EL (cell line): Measurements from ENCODE around the gene TSSK2.

Source experiments
- DNase-seq: peaks from one replicate; pipeline ENCODE4 v3.0.0-alpha.2; 2016

Gene TSSK2

DNA sequence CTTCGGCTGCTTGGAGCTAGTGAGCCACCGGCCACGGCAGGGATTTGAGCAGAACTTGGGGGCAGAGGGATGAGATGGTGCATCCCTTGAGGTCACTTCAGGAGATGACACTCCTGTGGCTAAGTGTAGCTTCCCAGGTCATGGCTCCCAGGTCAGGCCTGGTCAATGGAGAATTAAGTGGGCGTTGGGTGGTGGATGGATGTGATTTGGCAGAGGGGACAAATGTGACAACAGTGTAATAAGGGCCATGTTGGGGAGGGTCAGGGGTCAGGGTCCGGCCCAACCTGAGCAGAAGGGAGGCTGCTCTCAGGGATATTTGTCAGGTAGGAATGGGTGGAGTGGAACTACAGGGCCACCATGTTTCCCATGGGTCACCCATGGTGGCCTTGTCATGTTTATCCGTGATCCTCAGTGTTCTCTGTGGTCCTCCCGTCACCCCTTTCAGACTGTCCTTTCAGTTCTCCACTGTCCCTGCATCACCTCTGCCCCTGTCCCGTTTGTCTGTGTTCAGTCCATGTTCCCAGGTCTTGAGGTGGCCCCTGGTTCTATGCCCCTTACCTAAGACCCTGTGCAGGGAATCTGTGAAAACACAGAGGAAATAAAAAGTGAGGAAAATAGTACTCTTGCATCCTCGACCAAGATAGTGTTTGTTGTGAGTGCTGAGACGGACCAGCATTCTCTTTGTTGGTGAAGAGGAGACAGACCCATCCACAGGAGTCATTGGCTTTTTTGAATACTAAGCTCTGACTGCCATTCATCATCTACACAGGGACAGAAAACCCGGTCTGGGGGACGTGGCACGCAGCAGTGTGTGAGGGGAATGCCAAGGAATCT, 41.3 kb downstream of the TSSK2 start:
- no peak for DNase-seq

DNA sequence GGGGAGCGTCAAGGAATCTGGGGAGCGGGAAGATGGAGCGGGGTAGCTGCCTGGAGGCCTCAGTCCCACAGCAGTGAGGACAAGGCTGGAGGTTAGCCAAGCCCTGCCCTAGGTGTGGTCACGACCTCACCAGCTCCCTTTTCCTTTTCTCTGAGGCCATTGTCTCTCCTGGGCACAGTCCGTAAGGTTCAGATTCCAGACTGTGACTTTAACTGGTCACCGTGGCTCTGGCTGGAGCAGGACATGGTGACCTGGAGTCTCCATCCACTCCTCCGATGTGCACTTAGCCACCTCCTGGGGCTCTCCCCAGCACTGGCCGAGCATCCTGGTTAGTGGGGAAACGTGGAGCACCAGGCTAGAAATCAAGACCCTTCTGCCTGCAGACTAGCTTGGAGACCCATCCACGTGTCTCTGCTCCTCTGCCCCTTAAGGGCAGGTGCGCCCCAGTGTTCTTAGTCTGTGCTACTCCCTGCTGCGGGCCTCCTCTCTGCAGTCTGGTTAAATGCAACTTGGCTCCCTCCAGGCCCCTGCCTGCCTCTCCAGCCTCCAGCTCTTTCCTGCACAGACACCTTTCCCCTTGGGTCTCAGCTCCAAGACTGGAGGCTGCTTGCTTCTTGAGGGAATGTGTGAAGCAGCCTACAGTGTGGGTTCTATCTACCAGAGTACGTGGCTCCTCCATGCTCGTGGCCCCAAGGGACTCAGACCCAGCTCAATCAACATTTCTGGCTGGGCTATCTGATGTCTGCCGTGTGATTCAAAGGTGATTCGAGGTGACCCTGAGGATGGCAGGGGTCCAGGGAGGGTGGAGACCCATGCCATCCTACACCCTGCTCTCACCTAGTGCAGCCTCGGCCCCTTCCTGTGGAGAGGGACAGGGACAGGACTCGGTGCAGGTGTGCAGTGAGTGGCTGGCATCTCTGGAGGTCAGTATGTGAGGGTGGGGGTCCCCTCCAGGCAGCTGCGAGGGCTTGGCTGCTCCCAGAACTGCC, 42.2 kb downstream of the TSSK2 start:
- DNase-seq: no peak

DNA sequence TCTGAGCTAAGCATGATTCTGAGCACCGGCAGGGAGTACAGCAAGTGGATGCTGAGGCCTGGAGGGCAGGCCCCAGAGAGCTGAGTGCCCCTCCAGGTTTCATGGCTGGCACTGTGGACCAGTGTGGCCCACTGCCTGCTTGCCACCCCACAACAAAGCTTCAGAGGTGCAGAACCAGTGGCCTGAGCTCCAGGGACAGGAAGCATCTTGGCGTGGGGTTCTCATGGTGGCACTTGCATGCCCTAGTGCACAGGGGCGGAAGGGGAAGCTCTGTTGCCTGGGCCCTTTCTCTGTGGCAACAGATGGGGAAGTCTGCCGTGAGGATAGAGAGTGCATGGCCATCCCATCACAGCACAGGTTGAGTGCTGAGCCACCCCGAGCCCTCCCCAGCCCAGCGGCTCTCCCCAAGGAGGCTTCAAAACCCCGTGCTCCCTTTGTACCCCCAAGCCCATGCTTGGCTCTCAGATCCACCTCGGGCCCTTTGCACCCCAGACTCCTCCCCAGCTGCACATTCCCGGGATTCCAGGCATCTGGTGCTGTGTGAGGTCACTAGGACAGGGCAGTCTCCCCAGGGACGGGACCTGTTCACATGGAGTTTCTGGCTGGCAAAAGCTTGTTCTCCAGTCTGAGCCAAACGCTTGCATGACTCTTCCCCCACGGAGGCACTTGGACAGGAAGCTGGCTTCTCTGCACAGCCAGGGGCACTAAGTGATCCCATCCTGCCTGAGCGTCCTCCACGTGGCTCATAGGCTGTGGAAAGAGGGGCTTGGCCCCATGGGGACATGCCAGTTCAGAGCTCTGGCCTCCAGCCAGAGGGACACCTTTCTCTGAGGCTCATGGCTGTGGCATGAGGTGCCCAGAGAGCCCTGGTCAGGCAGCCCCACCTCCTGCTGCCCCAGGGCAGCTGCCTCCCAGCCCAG, 43.3 kb downstream of the TSSK2 start:
- DNase-seq: peak; percentile 87

DNA sequence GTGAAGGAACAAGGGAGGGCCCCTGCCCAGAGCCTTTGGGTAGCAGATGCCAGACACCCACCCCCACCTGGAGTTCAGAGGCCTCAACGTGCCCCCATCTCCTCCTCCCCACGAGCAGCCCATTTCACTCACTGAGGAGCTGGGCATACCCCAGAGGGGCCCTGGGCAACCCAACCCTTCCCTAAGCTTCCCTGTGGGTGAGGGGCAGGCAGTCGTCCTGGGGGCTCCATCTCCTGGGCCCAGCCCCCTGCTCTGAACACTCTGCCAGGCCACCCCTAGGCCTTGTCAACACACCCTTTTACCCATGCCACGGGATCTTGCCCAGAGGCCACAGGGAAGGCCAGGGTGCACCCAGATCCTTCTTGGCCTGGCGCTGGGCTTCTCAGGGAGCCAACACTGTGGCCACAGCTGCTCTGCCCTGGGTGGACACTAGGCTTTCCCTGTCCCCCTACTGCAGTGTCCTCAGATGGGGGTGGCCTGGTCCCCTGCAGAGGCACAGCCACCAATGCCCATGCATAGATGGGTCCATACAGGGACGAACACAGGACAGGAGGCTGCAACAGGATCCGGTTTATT, 44.0 kb downstream of the TSSK2 start:
- no peak for DNase-seq

DNA sequence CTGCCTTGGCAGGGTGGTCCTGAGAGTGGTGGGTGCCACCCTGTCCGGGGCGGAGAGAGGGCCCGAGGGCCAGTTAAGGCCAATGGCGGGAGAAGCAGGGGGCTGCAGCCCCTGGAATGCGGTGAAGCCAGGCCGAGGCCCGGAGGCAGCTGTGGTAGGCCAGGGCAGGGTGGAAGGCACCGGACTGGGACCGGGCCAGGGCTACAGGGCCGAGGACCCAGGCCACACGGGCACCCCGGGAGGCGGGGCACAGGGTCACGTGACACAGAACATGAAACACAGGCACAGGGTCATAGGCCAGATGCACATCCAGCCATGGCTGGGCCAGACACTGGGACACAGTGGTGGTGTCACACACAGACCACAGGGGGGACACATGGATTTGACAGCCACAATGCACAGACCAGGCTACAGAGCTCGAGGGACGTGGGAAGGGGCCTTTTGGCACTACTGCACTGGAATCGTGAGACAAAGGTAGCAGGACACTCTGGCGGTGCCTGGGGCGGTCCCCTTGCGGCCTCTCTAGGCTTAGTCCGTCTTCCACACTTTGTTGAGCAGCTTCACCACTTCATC, 44.6 kb downstream of the TSSK2 start:
- DNase-seq: no peak

DNA sequence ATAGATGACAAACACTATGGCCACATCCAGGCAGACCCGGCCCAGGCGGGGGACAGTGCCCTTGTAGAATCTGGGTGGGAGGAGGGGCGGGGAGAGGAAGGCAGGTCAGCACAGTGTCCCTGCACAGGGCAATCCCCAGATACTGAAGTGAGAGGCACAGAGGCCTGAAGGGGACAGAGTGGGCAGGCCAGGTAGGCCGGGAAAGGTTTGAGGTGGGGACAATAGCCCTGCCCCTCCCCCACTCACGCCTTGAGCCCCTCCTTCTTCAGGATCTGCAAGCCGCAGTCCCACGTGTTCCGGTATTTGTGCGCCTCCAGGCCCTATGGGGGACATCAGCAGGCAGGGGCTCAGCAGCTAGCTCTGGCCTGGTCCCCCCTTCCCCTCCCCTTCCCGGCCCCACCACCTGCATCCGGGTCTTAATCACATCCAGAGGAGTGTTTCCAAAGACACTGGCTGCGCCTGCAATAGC, 45.1 kb downstream of the TSSK2 start:
- no peak for DNase-seq

DNA sequence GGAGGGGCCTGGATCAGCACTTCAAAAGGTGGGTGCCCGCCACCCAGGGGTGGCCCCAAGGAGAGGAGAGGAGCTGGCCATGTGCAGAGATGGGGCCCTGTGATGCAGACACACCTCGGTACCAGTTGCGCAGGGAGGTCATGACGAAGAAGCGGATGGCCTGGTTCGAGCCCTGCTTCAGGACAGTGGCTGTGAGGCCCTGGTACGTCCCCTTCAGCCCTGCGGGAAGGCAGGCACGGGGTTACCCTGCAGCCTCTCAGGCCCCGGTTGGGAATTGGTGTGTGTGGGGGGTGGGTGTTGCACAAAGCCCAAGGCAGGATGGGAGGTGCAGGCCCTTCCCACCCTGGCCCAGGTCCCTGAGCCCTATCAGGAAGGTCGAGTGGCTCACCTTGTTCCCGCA, 45.6 kb downstream of the TSSK2 start:
- no peak for DNase-seq

DNA sequence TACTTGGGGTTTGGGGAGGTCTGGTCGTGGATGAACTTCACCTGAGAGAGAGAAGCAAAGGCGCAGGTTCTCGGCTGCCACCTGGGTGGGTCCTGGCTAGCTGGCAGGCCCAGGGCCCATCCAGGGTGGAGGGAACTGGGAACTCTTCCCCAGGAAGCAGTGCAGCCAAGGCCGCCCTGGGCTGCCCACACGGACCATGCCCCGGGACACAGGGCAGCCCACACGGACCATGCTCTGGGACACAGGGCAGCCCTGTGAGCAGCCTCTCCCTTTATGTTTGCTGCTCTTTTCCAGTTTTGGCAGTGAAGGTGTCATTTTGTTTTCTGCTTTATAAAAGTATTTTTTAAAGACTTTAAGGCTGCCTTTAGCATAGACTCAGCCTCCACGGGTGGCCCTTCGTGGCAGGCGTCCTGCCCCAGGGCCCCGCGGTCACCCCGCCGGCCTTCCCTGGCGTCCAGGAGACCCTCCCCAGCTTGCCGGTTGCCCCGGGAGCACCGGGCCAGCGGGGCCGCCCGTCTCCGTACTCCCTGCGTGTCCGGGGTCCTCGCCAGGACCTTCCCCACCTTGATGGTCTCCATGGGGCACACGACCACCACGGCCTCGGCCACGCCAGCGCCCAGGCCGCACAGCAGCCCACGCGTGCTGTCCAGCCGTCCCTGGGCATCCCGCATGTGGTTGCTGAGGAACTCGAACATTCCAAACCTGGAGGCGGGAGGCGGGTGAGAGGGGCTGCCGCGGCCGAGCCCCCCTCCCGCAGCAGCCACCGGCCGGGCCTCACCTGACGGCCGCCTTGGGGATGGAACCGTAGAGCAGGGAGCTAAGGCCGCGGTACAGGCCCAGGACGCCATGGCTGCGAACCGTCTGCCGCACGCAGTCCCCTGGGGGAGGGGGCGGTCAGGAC, 46.3 kb downstream of the TSSK2 start:
- DNase-seq: no peak

DNA sequence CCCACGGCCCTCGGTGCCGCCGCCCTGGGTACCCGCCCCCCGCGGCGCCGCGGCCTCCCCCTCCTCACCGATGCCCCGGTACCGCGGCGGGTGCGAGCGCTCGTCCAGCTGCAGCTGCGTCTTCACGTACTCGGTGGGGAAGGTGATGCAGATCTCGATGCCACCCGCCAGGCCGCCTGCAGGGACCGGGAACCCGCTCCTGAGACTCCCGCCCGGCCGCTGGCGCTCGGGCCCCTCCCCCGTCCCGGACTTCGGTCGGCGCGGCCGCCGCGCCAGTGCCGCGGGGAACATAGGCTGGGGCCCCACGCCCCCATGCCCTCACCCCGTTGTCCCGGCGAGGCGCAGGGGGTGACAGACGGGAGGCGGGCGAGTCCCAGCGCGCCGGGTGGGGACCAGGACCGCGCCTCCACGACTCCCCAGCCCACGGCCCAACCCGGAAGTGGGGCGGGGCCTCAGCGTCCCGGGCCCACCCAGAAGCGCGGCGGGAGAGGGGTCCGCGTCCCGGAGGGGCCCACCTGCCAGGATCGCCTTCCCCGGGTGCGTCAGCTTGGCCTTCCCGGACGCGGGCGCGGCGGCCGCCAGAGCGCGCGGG, 47.1 kb downstream of the TSSK2 start:
- no peak for DNase-seq

DNA sequence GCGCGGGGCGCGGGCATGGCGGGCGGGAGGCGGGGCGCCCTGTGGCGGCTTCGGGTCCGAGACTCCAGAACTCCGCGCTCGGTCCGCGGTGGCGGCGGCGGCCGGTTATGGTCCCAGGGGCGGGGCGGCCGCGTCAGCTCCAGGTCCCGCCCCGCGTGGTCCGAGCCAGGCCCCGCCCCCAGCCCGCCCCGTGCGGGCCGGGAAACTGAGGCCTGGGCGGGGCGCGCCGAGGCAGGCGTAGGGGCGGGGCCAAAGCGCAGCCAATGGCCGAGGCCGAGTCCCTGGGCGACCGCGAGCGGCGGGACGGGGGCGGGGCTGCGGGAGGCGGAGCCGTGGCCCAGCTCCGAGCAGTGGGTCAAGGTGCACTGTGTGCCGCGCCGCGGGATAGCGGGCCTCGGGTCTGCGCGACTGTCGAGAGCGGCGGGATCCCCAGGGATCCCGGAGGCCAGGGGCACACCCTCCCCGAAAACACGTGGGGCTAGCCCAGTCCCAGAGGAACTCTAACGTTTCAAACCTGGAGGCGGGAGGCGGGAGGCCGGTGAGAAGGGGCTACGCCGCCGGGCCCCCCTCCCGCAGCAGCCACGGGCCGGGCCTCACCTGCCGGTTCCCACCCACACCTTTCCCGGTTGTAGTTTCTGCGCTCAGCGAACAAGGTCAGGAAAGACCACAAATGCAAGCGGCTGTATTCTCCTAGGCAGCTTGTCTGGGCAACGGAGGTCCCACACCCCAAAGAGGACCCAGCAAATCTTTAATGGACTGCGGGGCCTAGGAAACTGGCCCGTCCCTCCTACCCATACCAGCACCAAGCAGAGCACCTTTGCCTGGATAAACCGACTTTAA, 47.8 kb downstream of the TSSK2 start, which contains the start of gene SLC25A1:
Gene SLC25A1 (minus strand): TSS at position 80 of the 840 bp plus-strand sequence. CDS start 63 bp downstream, at position 17.
- DNase-seq: peak; percentile 91

DNA sequence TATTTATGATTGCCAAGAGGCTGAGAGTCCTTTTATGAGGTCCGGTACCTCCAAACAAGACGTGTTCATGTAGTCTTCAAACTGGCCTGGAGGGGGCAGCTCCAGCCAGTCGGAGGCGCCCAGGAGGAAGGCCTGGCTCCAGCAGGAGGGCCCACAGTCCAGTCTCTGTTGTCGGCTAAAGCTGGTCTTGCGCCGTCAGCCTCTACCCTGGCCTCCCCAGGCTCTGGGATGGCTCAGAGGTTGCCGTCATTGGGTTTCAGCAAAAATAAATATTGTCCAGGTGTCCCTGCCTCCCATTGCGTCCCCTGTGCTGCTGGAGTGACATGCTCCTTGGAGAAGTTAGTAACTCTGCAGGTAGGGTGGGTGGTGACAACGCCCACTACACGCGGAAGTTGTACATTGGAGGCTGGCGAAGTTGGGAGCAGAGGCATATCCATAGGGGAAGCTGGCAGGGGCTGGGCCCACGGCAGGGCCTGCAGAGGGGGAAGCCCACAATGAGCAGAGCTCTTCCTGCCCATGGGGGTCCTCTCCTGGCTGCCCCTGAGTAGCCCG, 48.5 kb downstream of the TSSK2 start:
- DNase-seq: peak; percentile 83

DNA sequence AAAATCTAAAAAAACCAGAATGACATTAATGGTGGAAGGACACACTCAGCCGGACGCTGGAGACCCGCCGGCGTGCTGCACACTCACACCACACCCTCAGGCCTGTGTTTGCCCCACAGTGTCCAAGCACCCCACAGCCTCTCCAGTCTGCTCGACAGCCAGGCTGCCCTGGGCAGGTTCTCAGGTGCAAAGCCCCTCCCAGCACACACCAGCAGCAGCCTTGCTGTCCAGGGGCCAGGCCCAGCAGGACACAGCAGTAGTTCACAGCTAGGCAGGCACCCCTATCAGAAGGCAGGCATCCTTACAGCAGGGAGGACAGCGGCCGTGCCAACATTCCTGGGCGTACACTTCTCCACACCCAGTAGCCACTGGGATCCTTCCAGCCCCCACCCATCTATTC, 49.1 kb downstream of the TSSK2 start:
- DNase-seq: no peak

DNA sequence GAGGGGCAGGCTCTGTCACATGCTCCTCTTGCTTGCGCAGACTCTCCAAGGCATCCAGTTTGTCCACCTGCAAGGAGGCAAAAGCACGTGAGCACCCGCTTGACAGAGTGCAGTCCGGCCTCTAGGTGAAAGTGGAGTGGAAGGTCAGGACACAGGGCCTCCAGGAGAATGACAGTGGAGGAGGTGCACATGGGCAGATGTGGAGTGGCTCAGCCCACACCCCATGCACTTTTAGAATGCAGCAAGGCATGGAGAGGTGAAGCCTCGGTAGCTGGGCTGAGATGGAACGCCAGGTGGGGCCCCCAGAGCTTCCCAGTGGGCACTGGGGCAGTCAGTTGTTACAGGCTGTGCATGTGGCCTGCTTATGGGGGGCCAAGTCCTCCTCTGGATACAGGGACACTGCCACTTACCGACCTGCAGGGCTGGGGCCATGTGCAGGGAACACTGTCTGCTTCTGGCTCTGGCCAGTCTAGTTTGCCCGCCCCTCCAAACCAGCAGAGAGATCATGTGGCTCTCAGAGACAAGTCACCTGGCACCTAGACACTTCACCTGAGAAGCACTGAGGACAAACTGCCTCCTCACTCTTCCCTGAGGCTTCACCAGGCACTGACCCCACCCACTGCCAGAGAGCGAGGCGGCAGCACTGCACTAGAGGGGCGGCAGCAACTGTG, 49.8 kb downstream of the TSSK2 start:
- DNase-seq: no peak

DNA sequence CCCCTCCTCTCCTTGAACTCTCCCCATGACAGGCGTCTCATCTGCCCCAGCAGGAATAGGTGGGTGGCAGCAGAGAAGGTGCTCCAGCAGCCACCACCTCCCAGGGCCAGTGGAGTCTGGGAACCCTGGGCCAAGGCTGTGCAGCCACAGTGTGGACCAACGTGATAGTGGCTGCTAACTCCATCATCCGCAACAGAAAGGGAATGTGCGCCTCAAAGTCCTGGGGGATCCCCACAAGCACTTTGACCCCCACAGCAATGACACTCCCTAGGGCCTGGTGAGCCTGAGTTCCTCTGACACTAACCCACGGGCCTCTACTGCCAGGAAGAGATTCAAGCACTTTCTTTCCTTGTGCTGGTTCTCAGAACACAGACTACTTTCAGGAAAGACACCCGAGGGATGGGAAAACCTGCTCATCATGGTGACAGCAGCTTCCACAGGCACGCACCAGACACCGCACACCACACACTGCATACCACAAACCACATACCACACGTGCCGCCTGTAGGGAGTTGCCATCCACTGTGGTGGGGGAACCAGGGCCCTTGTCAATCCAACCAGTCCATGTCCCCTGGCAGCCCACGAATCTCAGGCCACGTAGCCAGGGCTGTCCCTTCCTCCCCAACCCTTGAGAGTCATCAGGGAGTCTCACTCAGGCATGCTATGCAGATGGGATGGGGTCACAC, 50.8 kb downstream of the TSSK2 start:
- DNase-seq: no peak
